ENCODE results near the gene HPGDS. TPM values are rescaled to one million over a fixed set of nuclear protein-coding genes. Genes with fewer than 3 reads are reported as not detected.

The HPGDS gene
- polyA plus RNA-seq, 1 of the 3 experiments (the other 2 are of a cell fraction), result not detected

- no peak for TF ChIP-seq MEF2A (IDR thresholded peaks at IDR 0.05; ENCODE audit: borderline replicate concordance, low read depth)
- TF ChIP-seq SIN3A (IDR thresholded peaks at IDR 0.05; ENCODE audit: borderline replicate concordance, low read depth, low read length), result no peak
Measured at GRCh38 chr4:94372991-94373390, 30.4 kb upstream of the HPGDS start (continued).

GRCh38 chr4:94372228-94372978, 29.8 kb upstream of the HPGDS start:
- H3K79me2 ChIP-seq (ENCODE audit: insufficient read depth), result no peaks in the 10 kb centered on the region
- CTCF ChIA-PET, result no interaction called here
- no peak for DNase-seq
- H3K9ac ChIP-seq, result no peak overlapping the region
- H4K20me1 ChIP-seq (ENCODE audit: insufficient read depth), result no peaks in the 10 kb centered on the region
- H3K4me1 ChIP-seq (ENCODE audit: control insufficient read depth in 1 of 2, insufficient read depth in 2 of 2, low read depth in 1 of 2, low read length in 1 of 2), result no peaks in the 10 kb centered on the region
- no peaks in the 10 kb centered on the region for H3K9me2 ChIP-seq
- H3K27ac ChIP-seq (ENCODE audit: low read depth in 2 of 2, low read length in 1 of 2), result no peak overlapping the region
- H3K36me3 ChIP-seq (replicated peaks in 1 of 2; ENCODE audit: control insufficient read depth in 1 of 2, insufficient read depth in 2 of 2, low read length in 1 of 2), result no peaks in the 10 kb centered on the region
- no peak overlapping the region for H3K4me2 ChIP-seq
- no peak overlapping the region for H3K4me3 ChIP-seq (ENCODE audit: low read depth in 2 of 2, low read length in 1 of 2)
- 49% methylated on average over 4 of the region's 4 CpGs for WGBS (ENCODE audit: low lambda C conversion rate)
- TF ChIP-seq USF2 (IDR thresholded peaks at IDR 0.05; ENCODE audit: borderline replicate concordance, low read depth, low read length), result no peak
- TF ChIP-seq REST (IDR thresholded peaks at IDR 0.05; ENCODE audit: low read depth, low read length), result no peak
- no peak for TF ChIP-seq GATA2 (CRISPR knock-in tag; IDR thresholded peaks at IDR 0.05)
- no peak for TF ChIP-seq ZBTB33 (IDR thresholded peaks at IDR 0.05; ENCODE audit: borderline replicate concordance, low read depth)
- TF ChIP-seq FOXJ3 (CRISPR knock-in tag; IDR thresholded peaks at IDR 0.05), result no peak
- no peaks in the 10 kb centered on the region for H3K9me3 ChIP-seq
- no peaks in the 10 kb centered on the region for H3F3A ChIP-seq (replicated peaks; ENCODE audit: insufficient read depth)
- H3K27me3 ChIP-seq (ENCODE audit: insufficient read depth), result no peaks in the 10 kb centered on the region
- H2AFZ ChIP-seq (ENCODE audit: low read depth), result peak overlapping the region; percentile 9; the same call in 1 of the 2 replicates
- POLR2A ChIA-PET, result no interaction called here

Measured in SK-N-SH (cell line).